Sigmoid colon (tissue), 4 donors: ENCODE data around the gene B3GALNT2.
"Not testable (repeated sequence)": the region's sequence is repeated elsewhere in the genome, so short reads cannot be mapped to it uniquely, and the experiment has no call there.

Experiments
- CTCF ChIP-seq, 4 experiments: fragments of 450-650 bp in 3 of 4; fragments of 200-600 bp in 1 of 4; IDR thresholded peaks; one replicate each; pipeline ENCODE4 v1.5.1; 2016 to 2019; ENCODE audit warnings: antibody characterized with exemption in 4 of 4, mild to moderate bottlenecking in 3 of 4, moderate library complexity in 2 of 4
- EP300 ChIP-seq, 4 donors: sonication (generic); formaldehyde crosslinking; IDR thresholded peaks; one replicate each; pipeline ENCODE4 v1.6.1; 2017; ENCODE audit warnings: antibody characterized with exemption in 4 of 4
- POLR2A ChIP-seq, 2 donors: fragments of 450-650 bp; IDR thresholded peaks; one replicate each; pipeline ENCODE4 v1.6.1; 2016; ENCODE audit warnings: antibody characterized with exemption in 2 of 2, mild to moderate bottlenecking in 2 of 2, moderate library complexity in 2 of 2
- POLR2AphosphoS5 ChIP-seq, 4 donors: sonication (generic); formaldehyde crosslinking; IDR thresholded peaks; one replicate each; pipeline ENCODE4 v1.6.1; 2017; ENCODE audit warnings: antibody characterized with exemption in 4 of 4

- not testable (repeated sequence) for TF ChIP-seq POLR2AphosphoS5, CTCF, POLR2A, EP300 (IDR thresholded peaks at IDR 0.05)
Observed at GRCh38 chr1:235457856-235458255, 46.4 kb downstream of the B3GALNT2 start.
